SK-N-MC (cell line): Measurements from ENCODE around the gene ADCYAP1R1.

ENCODE experiments used
- EZH2 ChIP-seq: fragments of 200-600 bp; sonication (generic); IDR thresholded peaks from one replicate; pipeline ENCODE4 v1.6.1; 2017; ENCODE audit warnings: antibody characterized with exemption
- FOXP2 ChIP-seq: optimal IDR thresholded peaks from 2 replicates; pipeline ENCODE3; 2011; ENCODE audit warnings: mild to moderate bottlenecking, moderate library complexity; ENCODE audit not compliant: insufficient read depth; ENCODE audit errors: extremely low read length, control extremely low read depth
- POLR2AphosphoS5 ChIP-seq: IDR thresholded peaks from 2 replicates; pipeline ENCODE4 v1.6.1; 2012; ENCODE audit warnings: mild to moderate bottlenecking, low read depth, low read length, borderline replicate concordance

DNA sequence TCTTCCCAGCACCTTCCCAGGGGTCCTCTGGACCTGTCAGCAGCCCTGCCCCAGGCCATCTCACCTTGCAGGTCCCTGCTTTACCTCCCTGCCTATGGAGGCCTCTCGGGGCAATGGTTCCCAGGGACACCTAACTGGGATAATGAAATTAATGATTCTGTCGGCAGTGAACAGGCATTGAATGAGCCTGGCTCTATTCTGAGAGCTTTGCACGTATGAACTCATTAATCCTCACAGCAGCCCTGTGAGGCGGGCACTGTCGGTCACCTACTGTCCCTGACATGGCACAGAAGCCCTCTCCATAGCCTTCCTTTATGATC is 22.9 kb downstream of the ADCYAP1R1 start:
- TF ChIP-seq POLR2AphosphoS5 (no peak), EZH2 (no peak), FOXP2 (no peak)
